HG03558 (cell line): ENCODE data around the gene CT47A7.
"Not testable (repeated sequence)": the region's sequence is repeated elsewhere in the genome, so short reads cannot be mapped to it uniquely, and the experiment has no call there.

Experiments used
- ATAC-seq: cut with Tn5 transposase; IDR thresholded peaks from one replicate; pipeline ENCODE4 v1.9.1; 2021; ENCODE audit warnings: moderate number of reproducible peaks; ENCODE audit not compliant: unreplicated experiment; ENCODE audit errors: extremely low read depth

CT47A7 gene

DNA sequence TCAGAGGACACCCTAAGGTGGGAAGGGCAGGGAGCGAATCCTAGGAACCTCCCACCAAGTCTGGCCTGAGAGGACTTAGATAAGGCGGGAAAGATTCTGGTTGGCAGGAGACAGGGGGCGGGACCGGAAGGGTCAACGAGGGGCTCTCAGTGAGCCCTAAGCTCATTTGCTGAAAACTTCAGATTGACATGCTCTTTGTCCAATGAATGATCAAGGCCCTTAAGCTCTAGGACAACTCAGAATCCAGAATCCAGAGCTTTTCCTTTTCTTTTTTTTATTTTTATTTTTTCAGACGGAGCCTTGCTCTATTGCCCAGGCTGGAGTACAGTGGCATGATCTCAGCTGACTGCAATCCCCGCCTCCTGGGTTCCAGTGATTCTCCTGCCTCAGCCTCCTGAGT is at the start of gene CT47A7:
Gene CT47A7 (minus strand): TSS at position 101 of the 400 bp plus-strand sequence. CDS start 255 bp downstream, outside the sequence.
- ATAC-seq = not testable (repeated sequence)

DNA sequence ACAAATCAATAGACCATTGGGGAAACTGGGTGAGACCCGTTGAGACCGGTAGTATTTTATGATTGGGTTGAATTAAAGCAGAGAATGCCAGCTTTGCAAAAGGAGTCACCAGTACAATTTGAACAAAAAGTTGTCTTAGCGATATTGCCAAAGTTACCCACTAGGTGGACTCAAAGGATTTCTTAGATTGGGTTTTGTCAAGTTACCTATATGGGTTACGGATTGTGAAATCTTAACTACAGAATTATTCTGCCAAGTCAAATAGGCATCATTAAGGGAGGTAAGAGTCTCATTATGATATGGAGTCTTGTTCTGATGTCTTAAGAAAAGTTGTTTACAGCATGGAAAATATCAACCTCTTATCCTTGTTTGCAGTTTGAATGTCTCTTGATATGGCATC is 44.2 kb upstream of the CT47A7 start:
- ATAC-seq = no peak

DNA sequence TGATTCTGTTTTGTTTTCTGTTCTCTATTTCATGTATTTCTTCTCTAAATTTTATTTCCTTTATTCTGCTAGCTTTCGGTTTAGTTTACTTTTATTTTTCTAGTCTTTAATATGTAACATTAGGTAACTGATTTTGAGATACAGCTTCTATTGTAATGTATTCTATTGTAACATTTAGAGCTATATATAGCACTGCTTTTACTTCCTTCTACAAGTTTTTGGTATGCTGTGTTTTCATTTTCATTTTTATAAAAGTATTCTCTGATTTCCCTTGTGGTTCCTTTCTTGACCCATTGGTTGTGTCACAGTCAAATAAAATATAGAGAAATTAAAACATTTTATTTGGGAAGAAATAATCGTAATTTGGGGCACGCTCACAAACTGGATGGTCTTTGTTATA is 43.0 kb upstream of the CT47A7 start:
- ATAC-seq = no peak

DNA sequence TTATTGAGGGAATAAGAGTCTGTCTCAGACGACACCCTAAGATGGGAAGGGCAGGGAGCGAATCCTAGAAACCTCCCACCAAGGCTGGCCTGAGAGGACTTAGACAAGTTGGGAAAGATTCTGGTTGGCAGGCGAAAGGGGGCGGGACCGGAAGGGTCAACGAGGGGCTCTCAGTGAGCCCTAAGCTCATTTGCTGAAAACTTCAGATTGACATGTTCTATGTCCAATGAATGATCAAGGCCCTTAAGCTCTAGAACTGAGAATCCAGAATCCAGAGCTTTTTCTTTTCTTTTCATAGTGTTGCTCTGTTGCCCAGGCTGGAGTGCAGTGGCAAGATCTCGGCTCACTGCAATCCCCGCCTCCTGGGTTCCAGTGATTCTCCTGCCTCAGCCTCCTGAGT is 29.3 kb upstream of the CT47A7 start, which contains the start of gene CT47A1:
Gene CT47A1 (minus strand): TSS at position 101 of the 400 bp plus-strand sequence. CDS start 231 bp downstream, outside the sequence.
- not testable (repeated sequence) for ATAC-seq
